Caco-2 (cell line): ENCODE data around the gene B3GLCT. TPM values are rescaled to one million over a fixed set of nuclear protein-coding genes. Genes with fewer than 3 reads are reported as not detected.
A peak's percentile ranks its signal among the peaks of the same experiment; 100 is the strongest.

Source experiments
- BruUV-seq: library from RNA; stranded (reverse); fragments of 400-500 nt; replicated peaks from 2 replicates; lab custom pipeline; 2021; lab: Mats Ljungman, UMichigan
- CTCF ChIA-PET: fragments of 300-600 bp; sonication (Branson Sonifier 250); formaldehyde crosslinking; loops from one replicate; lab custom pipeline; 2022; ENCODE audit warnings: antibody characterized with exemption; lab: Charles Lee
- POLR2A ChIA-PET: fragments of 300-600 bp; sonication (Branson Sonifier 250); formaldehyde crosslinking; loops from one replicate; lab custom pipeline; 2022; ENCODE audit warnings: antibody characterized with exemption; lab: Charles Lee
- DNase-seq, 2 experiments: peaks; one replicate each; pipeline versions ENCODE4 v3.0.0 to v3.0.0-alpha.2; 2020 to 2022
- H3K27me3 ChIP-seq: replicated peaks from 2 replicates; pipeline ENCODE4 v1.6.0; 2011; ENCODE audit warnings: low read length; ENCODE audit not compliant: control insufficient read depth, insufficient read depth
- H3K36me3 ChIP-seq: 2 replicates; pipeline ENCODE4 v1.5.1; 2011; ENCODE audit warnings: low read length; ENCODE audit not compliant: control insufficient read depth, insufficient read depth
- H3K4me1 ChIP-seq: fragments of 250-450 bp; sonication (Bioruptor Pico); 2 replicates; pipeline ENCODE4 v1.5.1; 2020; ENCODE audit warnings: mild to moderate bottlenecking
- H3K4me3 ChIP-seq: 2 replicates; pipeline ENCODE4 v1.5.1; 2011; ENCODE audit warnings: low read depth, mild to moderate bottlenecking, control low read depth, low read length
- H3K9me3 ChIP-seq: fragments of 250-450 bp; sonication (Bioruptor Pico); 2 replicates; pipeline ENCODE4 v1.5.1; 2020; ENCODE audit warnings: mild to moderate bottlenecking, moderate library complexity
- H3K27ac Mint-ChIP-seq: one replicate; pipeline ENCODE4 v1.8.0; 2022; ENCODE audit warnings: mixed read lengths; ENCODE audit not compliant: unreplicated experiment
- H3K27me3 Mint-ChIP-seq: one replicate; pipeline ENCODE4 v1.8.0; 2022; ENCODE audit warnings: mixed read lengths; ENCODE audit not compliant: insufficient read depth, unreplicated experiment
- H3K36me3 Mint-ChIP-seq: one replicate; pipeline ENCODE4 v1.8.0; 2022; ENCODE audit warnings: mild to moderate bottlenecking, mixed read lengths; ENCODE audit not compliant: insufficient read depth, unreplicated experiment
- H3K4me1 Mint-ChIP-seq: one replicate; pipeline ENCODE4 v1.8.0; 2022; ENCODE audit warnings: low read depth, mixed read lengths; ENCODE audit not compliant: unreplicated experiment
- H3K4me3 Mint-ChIP-seq: one replicate; pipeline ENCODE4 v1.8.0; 2022; ENCODE audit warnings: mild to moderate bottlenecking, moderate library complexity, mixed read lengths; ENCODE audit not compliant: unreplicated experiment
- H3K9me3 Mint-ChIP-seq: one replicate; pipeline ENCODE4 v1.8.0; 2022; ENCODE audit warnings: mixed read lengths; ENCODE audit not compliant: unreplicated experiment
- intact Hi-C: fragments of 100-400 bp; cut with micrococcal nuclease; formaldehyde crosslinking; loops from one replicate; pipeline ENCODE4 v1.10.0; 2022; ENCODE audit not compliant: unreplicated experiment
- total RNA-seq: library from RNA; stranded (reverse); gene quantifications from 2 replicates; pipeline ENCODE4 v1.2.3, GENCODE V29; 2022
- TF ChIP-seq, protein P1 (sequence below), 2 experiments: fragments of 200-600 bp in 1 of 2; IDR thresholded peaks; 1 replicate in 1 of 2; 2 replicates in 1 of 2; pipeline versions ENCODE4 v1.5.1 to v1.8.0; 2011 to 2022; ENCODE audit warnings: antibody characterized with exemption in 1 of 2, control low read depth in 1 of 2, inconsistent platforms in 1 of 2, low read depth in 1 of 2, low read length in 1 of 2, mild to moderate bottlenecking in 1 of 2, moderate library complexity in 1 of 2; ENCODE audit not compliant: insufficient read depth in 1 of 2, severe bottlenecking in 1 of 2, unreplicated experiment in 1 of 2

The B3GLCT gene
- total RNA-seq, 1 experiment from 2014 or later = 4.5 TPM

DNA sequence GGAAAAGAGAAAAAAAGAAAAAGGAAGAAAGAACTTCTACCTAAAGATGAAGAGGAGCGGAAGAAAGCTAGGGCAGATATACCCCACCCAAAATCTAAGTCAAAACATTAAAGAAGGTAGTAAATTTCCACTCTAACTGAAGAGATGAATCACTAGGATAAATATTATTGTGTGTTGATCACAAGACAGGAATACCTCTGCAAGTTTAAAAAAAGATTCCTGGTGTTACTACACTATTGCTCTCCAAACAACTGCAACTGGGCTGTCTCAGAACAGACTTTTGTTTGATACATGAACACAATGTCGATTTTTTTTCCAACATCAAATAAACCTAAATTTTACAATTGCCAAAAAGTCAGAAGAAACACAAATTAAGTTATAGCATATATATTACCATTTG, 44.8 kb upstream of the B3GLCT start:
- intact Hi-C loops = no loop called here
- CTCF ChIA-PET = no interaction called here
- H3K36me3 ChIP-seq = peaks cover 1% of the 10 kb centered on the region
- DNase-seq = no peak
- Mint-ChIP-seq H3K36me3 (peaks cover 86% of the 10 kb centered on the region), H3K4me1 (peaks cover 19% of the 10 kb centered on the region), H3K27me3 (no peaks in the 10 kb centered on the region), H3K27ac (no peak overlapping the region), H3K4me3 (no peak overlapping the region), H3K9me3 (no peaks in the 10 kb centered on the region)
- H3K4me1 ChIP-seq = peaks cover 10% of the 10 kb centered on the region; the same call in 1 of the 2 replicates
- H3K4me3 ChIP-seq = no peak overlapping the region
- POLR2A ChIA-PET = interaction anchor here (0.5 kb wide), 1 partner anchor 352 kb away, joined by 3 read pairs; no protein-coding TSS in a partner anchor
- TF ChIP-seq, protein P1, sequence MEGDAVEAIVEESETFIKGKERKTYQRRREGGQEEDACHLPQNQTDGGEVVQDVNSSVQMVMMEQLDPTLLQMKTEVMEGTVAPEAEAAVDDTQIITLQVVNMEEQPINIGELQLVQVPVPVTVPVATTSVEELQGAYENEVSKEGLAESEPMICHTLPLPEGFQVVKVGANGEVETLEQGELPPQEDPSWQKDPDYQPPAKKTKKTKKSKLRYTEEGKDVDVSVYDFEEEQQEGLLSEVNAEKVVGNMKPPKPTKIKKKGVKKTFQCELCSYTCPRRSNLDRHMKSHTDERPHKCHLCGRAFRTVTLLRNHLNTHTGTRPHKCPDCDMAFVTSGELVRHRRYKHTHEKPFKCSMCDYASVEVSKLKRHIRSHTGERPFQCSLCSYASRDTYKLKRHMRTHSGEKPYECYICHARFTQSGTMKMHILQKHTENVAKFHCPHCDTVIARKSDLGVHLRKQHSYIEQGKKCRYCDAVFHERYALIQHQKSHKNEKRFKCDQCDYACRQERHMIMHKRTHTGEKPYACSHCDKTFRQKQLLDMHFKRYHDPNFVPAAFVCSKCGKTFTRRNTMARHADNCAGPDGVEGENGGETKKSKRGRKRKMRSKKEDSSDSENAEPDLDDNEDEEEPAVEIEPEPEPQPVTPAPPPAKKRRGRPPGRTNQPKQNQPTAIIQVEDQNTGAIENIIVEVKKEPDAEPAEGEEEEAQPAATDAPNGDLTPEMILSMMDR (IDR thresholded peaks at IDR 0.05; ENCODE audit: insufficient read depth in 1 of 2, low read depth in 1 of 2, low read length in 1 of 2, severe bottlenecking in 1 of 2, unreplicated experiment in 1 of 2) = no peak
- no TSS peak for BruUV-seq
- H3K9me3 ChIP-seq = no peaks in the 10 kb centered on the region
- no peaks in the 10 kb centered on the region for H3K27me3 ChIP-seq

DNA sequence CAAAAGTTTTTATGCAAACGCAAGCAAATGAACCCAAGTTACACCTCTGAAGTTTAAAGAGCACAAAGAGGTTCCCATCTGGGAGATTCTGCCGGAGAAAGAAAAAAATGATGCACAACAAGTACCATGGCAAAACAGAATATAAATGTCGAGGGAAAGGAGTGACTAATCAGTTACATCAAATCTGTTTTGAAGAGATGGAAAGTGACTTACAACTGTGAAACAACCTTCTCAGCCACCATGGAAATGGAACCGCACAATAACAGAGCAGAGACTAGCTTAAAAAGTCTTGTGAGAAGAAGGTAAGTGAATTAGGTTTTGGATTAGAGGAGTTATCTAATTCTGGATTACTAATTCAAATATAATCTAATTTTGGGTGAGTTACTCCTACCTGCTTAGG, 40.5 kb upstream of the B3GLCT start:
- no peak overlapping the region for H3K4me3 ChIP-seq
- no peak overlapping the region for H3K27ac Mint-ChIP-seq
- peaks cover 70% of the 10 kb centered on the region for H3K36me3 Mint-ChIP-seq
- H3K9me3 Mint-ChIP-seq = no peaks in the 10 kb centered on the region
- CTCF ChIA-PET = no interaction called here
- peaks cover 18% of the 10 kb centered on the region; the same call in 1 of the 2 replicates for H3K4me1 ChIP-seq
- H3K27me3 ChIP-seq = no peaks in the 10 kb centered on the region
- POLR2A ChIA-PET = no interaction called here
- H3K4me1 Mint-ChIP-seq = peaks cover 25% of the 10 kb centered on the region
- TF ChIP-seq, protein P1 (IDR thresholded peaks at IDR 0.05; ENCODE audit: insufficient read depth in 1 of 2, low read depth in 1 of 2, low read length in 1 of 2, severe bottlenecking in 1 of 2, unreplicated experiment in 1 of 2) = no peak
- no TSS peak for BruUV-seq
- peak overlapping the region; percentile 98 for H3K4me3 Mint-ChIP-seq
- no peaks in the 10 kb centered on the region for H3K27me3 Mint-ChIP-seq
- intact Hi-C loops = no loop called here
- H3K36me3 ChIP-seq = no peaks in the 10 kb centered on the region
- no peaks in the 10 kb centered on the region for H3K9me3 ChIP-seq
- DNase-seq = no peak

DNA sequence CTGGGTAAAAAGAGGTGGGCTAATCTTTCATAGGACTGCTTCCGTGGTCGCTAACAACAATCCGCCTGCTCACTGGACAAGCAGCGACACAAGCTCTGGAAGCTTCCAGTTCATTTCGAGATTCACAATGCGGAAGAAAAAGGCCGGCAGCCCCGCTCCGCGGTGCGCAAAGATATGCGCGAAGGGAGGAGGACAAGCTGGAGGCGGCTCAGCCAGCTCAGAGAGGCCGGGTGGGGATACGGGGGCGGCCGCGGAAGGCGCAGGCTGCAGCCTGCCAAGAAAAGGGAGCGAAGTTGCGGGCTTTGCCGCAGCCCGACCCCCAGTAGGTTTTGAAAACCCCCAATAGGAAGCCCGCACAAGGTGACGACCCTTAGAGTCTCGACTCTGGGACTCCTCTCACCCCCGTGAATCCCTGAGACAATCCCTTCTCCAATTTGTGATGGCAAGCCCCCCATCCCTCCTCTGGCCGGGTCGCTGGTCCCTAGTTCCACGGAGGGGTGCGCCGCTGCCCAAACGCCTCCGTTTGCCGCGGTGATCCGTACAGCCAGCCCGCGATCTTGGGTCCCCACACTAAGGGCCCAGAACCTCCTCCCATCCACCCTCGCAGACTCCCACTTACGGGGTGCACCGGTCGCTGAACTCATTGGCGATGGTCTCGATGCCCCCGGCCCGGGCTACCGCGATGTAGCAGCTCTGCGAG, 38.8 kb upstream of the B3GLCT start:
- Histone ChIP-seq H3K36me3 (no peaks in the 10 kb centered on the region), H3K4me3 (peak overlapping the region; percentile 91), H3K9me3 (no peaks in the 10 kb centered on the region), H3K4me1 (peaks cover 18% of the 10 kb centered on the region; the same call in 1 of the 2 replicates), H3K27me3 (no peaks in the 10 kb centered on the region)
- peak; percentile 70 to 72 for DNase-seq
- H3K27me3 Mint-ChIP-seq = no peaks in the 10 kb centered on the region
- peak overlapping the region; percentile 97 for H3K27ac Mint-ChIP-seq
- CTCF ChIA-PET = interaction anchor here (1.5 kb wide), 1 partner anchor 39 kb away, joined by 4 read pairs; the partner anchor contains the start of gene B3GLCT
- peak overlapping the region; percentile 98 for H3K4me3 Mint-ChIP-seq
- POLR2A ChIA-PET = no interaction called here
- H3K9me3 Mint-ChIP-seq = no peaks in the 10 kb centered on the region
- H3K36me3 Mint-ChIP-seq = peaks cover 53% of the 10 kb centered on the region
- no TSS peak for BruUV-seq
- TF ChIP-seq, protein P1 (IDR thresholded peaks at IDR 0.05; ENCODE audit: insufficient read depth in 1 of 2, low read depth in 1 of 2, low read length in 1 of 2, severe bottlenecking in 1 of 2, unreplicated experiment in 1 of 2) = no peak
- peaks cover 20% of the 10 kb centered on the region for H3K4me1 Mint-ChIP-seq
- intact Hi-C loops = loop anchor here (5.0 kb wide), 1 partner anchor 1309 kb away; the partner anchor contains the start of gene UBL3
